ENCODE data around the gene A2ML1. TPM values are rescaled to one million over a fixed set of nuclear protein-coding genes. Genes with fewer than 3 reads are reported as not detected.

A2ML1 gene
- total and polyA plus RNA-seq, 2 of the 4 experiments (the other 2 are of a cell fraction), result not detected

DNA sequence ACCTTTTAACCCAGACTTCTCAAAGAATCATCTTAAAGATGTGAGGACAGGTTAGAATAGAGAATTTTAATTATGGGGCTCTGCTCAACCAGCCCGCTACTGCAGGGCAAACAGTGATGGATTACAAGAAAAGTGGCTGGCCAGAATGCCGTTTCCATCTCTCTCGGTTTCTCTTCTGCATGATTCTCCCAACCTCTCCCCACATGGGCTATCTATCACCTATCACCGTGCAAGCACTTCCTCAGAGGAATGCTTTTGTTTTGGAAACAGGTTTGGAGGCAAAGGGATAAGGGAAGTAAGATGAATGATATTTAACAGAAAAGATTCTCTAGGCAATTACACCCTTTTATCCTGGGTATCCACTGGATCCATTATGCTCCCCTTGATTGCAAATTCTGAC is 54.5 kb downstream of the A2ML1 start:
- no peak overlapping the region for H2BK20ac ChIP-seq (ENCODE audit: low read depth, low read length)
- no TSS peak for BruUV-seq (replicated peaks)
- no peak overlapping the region for H2BK5ac ChIP-seq (ENCODE audit: low read depth, low read length, poor library complexity, severe bottlenecking)
- dilution Hi-C loops (cut with HindIII; ENCODE audit: low sequenced_read_pairs, unreplicated experiment), result no loop called here
- no peak overlapping the region for H3K27ac ChIP-seq (ENCODE audit: insufficient read depth, low read length)
- no peak overlapping the region for H3K4ac ChIP-seq (ENCODE audit: low read depth, low read length)
- no peak overlapping the region for H3K9ac ChIP-seq (ENCODE audit: low read depth, low read length)
- no peak overlapping the region for H3K18ac ChIP-seq (ENCODE audit: low read depth, low read length)
- H4K20me1 ChIP-seq (ENCODE audit: insufficient read depth, low read length), result no peaks in the 10 kb centered on the region
- H2BK15ac ChIP-seq (ENCODE audit: low read depth, low read length), result no peak overlapping the region
- H2AFZ ChIP-seq (replicated peaks; ENCODE audit: low read length, poor library complexity), result no peak overlapping the region
- H3K4me1 ChIP-seq (ENCODE audit: control insufficient read depth, insufficient read depth, low read length), result no peaks in the 10 kb centered on the region
- H4K8ac ChIP-seq (ENCODE audit: low read depth in 2 of 2, low read length in 2 of 2), result no peak overlapping the region
- no peak overlapping the region for H2AK5ac ChIP-seq (ENCODE audit: low read depth, low read length)
- no peak overlapping the region for H3K56ac ChIP-seq (ENCODE audit: extremely low read depth, insufficient read depth, low read length)
- no peak overlapping the region for H3K14ac ChIP-seq (replicated peaks; ENCODE audit: low read depth, low read length)
- no peak overlapping the region for H3K4me3 ChIP-seq (ENCODE audit: insufficient read depth, low read depth, low read length)
- H3K36me3 ChIP-seq (ENCODE audit: control insufficient read depth, insufficient read depth, low read length), result no peaks in the 10 kb centered on the region
- H2AK9ac ChIP-seq (replicated peaks; ENCODE audit: low read depth, low read length, poor library complexity), result no peak overlapping the region
- H3K79me1 ChIP-seq (ENCODE audit: low read depth in 1 of 2, low read length in 2 of 2), result no peaks in the 10 kb centered on the region
- TF ChIP-seq BHLHE40 (IDR thresholded peaks at IDR 0.05; ENCODE audit: low read depth, low read length), result no peak
- TF ChIP-seq MAZ (IDR thresholded peaks at IDR 0.05; ENCODE audit: borderline replicate concordance, low read depth, low read length), result no peak
- no peaks in the 10 kb centered on the region for H3K9me3 ChIP-seq (ENCODE audit: control insufficient read depth, insufficient read depth, low read length)
- H4K91ac ChIP-seq (ENCODE audit: insufficient read depth, low read depth, low read length), result no peak overlapping the region
- DNase-seq (no peak), ATAC-seq (ENCODE audit: low read depth) (no peak)
- peaks cover 1% of the 10 kb centered on the region; the same call in 1 of the 2 replicates for H3K27me3 ChIP-seq (ENCODE audit: control insufficient read depth, insufficient read depth, low read length)
- no peaks in the 10 kb centered on the region for H3K9me1 ChIP-seq (ENCODE audit: insufficient read depth, low read length)
- ChIA-PET CTCF (interaction anchor here (1.6 kb wide), 1 partner anchor 14 kb away, joined by 6 read pairs; no protein-coding TSS in a partner anchor), POLR2A (ENCODE audit: unreplicated experiment) (no interaction called here)
- no peak overlapping the region for H4K5ac ChIP-seq (ENCODE audit: low read depth, low read length)
- no peak overlapping the region for H3K4me2 ChIP-seq (ENCODE audit: low read depth, low read length)
- in situ Hi-C loops (cut with MboI; ENCODE audit: low sequenced_read_pairs), result no loop called here
- WGBS, 2 experiments (ENCODE audit: extremely low coverage in 2 of 2, insufficient read length in 1 of 2), result no CpG with 5 or more reads among the region's 4 CpGs
- intact Hi-C loops (cut with micrococcal nuclease), result no loop called here
- no peak overlapping the region for H2BK120ac ChIP-seq (ENCODE audit: low read depth, low read length)
- no peak overlapping the region for H3K23ac ChIP-seq (ENCODE audit: low read depth, low read length)
